NB4 (cell line): ENCODE results near the gene PNLIPRP2.

Source experiments
- MAX ChIP-seq: IDR thresholded peaks from 2 replicates; pipeline ENCODE4 v1.6.1; 2011; ENCODE audit warnings: low read depth, low read length
- POLR2A ChIP-seq: IDR thresholded peaks from 2 replicates; pipeline ENCODE4 v1.6.1; 2011; ENCODE audit warnings: mild to moderate bottlenecking; ENCODE audit not compliant: insufficient read length; ENCODE audit errors: extremely low read depth
- TF ChIP-seq, protein P1 (sequence below): IDR thresholded peaks from one replicate; pipeline ENCODE4 v1.5.1; 2012; ENCODE audit warnings: low read depth, low read length

DNA sequence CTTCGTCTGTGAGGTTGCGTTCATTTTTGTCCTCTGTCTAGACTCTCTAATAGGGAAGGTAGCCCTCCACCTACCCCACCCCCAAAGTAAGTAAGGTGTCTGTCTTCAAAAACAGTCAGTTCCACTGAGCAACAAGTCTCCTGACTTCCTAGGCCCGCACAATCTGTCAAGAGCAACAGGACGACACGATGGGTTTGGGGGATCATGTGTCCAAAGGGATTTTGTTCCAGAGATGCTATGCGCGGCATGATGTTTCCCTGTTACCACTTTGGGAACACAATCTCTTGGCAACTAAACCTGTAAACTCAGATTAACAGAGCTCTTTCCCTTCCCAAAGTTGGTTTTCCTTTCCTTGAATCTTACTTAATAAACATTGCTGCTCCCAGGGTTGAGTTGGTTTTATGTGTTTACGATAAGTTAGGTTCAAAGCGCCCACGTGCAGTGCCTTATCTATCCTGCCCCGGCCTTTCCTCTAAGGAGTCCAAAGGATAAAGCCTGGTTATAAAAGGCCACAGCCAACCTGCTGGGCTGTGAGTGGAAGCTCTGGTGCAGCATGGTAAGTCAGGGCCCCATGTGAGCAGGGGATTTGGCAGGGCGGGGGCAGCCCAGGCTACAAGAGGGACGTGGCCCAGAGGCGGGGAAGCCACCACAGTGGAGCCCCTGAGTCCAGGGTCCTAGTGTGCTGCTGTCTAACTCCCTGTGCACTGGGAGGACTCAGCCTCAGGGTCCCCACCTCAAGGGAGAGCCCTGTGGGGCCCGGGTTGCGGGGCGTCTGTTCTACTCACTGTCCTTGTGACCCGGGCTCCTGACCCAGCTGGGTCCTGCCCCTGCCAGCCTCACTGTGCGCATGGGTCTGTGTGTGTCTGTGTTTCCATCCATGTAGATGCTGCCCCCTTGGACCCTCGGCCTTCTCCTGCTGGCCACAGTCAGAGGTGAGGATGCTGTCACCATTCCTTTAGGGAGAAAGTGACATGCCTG lies at the start of gene PNLIPRP2:
- TF ChIP-seq, protein P1, sequence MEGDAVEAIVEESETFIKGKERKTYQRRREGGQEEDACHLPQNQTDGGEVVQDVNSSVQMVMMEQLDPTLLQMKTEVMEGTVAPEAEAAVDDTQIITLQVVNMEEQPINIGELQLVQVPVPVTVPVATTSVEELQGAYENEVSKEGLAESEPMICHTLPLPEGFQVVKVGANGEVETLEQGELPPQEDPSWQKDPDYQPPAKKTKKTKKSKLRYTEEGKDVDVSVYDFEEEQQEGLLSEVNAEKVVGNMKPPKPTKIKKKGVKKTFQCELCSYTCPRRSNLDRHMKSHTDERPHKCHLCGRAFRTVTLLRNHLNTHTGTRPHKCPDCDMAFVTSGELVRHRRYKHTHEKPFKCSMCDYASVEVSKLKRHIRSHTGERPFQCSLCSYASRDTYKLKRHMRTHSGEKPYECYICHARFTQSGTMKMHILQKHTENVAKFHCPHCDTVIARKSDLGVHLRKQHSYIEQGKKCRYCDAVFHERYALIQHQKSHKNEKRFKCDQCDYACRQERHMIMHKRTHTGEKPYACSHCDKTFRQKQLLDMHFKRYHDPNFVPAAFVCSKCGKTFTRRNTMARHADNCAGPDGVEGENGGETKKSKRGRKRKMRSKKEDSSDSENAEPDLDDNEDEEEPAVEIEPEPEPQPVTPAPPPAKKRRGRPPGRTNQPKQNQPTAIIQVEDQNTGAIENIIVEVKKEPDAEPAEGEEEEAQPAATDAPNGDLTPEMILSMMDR = no peak
- TF ChIP-seq POLR2A (no peak), MAX (no peak)
